ENCODE data around the gene SLC9A3. TPM values are rescaled to one million over a fixed set of nuclear protein-coding genes. Genes with fewer than 3 reads are reported as not detected.

SLC9A3 gene
- total RNA-seq, 1 donor from 2014 or later: 3.3 TPM

DNA sequence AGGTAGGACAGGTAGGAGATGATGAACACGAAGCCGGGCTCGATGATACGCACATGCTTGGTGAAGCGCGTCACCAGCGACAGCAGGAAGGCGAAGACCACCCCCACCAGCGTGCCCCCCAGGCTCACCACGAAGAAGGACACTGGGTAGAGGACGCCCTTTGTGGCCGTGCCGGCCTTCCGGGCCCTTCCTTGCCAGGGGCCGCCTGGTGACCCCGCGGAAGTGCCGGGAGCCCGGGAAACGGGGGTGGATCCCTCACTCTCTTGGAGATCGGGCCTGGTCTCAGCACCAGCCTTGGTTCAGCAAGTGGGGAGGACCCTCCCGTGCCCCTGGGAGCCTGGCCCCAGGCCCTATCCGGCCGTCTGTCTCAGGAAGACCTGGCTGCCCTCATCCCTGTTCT lies 39.7 kb downstream of the SLC9A3 start:
- no peaks in the 10 kb centered on the region for H3K4me1 Mint-ChIP-seq
- H3K9me3 Mint-ChIP-seq: no peaks in the 10 kb centered on the region
- no peaks in the 10 kb centered on the region for H3K27me3 Mint-ChIP-seq
- H3K36me3 Mint-ChIP-seq (ENCODE audit: low read depth): no peaks in the 10 kb centered on the region
- intact Hi-C loops (cut with micrococcal nuclease): no loop called here
- no peak for DNase-seq
- no peak overlapping the region for H3K27ac Mint-ChIP-seq
- no peak overlapping the region for H3K4me3 Mint-ChIP-seq

DNA sequence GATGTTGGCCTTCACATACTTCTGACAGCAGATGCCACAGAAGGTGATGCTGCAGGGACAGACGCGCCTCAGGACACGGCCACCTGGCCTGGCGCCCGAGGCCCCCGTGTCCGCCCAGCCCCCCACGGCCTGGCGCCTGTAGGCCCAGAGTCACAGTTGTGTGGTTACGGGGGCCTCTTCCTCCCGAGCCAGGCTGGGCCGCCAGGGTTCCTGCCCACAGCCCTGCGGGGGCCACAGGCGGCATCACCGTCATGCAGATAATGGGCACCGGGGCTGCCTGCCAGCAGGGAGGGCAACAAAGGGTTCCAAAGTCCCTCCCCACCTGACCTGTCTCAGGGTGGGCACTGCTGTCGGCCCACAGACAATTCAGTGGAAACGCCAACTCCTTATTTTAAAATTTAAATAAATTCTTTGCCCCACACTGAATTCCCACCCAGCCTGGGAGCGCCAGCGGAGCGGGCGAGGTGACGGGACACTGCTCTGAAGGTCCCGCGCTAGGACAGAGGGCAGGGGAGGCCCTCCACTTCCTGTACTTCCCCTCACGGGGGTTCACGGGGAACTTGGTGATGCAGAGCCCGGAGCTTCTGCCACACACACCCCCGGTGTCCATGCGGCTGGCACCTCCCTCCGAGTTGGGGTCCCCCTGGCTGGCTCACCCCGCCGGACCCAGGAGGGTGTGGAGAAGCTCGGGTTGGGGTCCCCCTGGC lies 40.7 kb downstream of the SLC9A3 start:
- Mint-ChIP-seq H3K27me3 (no peaks in the 10 kb centered on the region), H3K4me3 (no peak overlapping the region), H3K9me3 (no peaks in the 10 kb centered on the region), H3K4me1 (no peaks in the 10 kb centered on the region), H3K36me3 (ENCODE audit: low read depth) (no peaks in the 10 kb centered on the region), H3K27ac (no peak overlapping the region)
- no peak for DNase-seq
- intact Hi-C loops (cut with micrococcal nuclease): no loop called here

GRCh38 chr5:483011-483410 lies 41.2 kb downstream of the SLC9A3 start:
- intact Hi-C loops (cut with micrococcal nuclease): no loop called here
- H3K27me3 Mint-ChIP-seq: no peaks in the 10 kb centered on the region
- no peaks in the 10 kb centered on the region for H3K4me1 Mint-ChIP-seq
- H3K27ac Mint-ChIP-seq: no peak overlapping the region
- DNase-seq: no peak
- no peaks in the 10 kb centered on the region for H3K9me3 Mint-ChIP-seq
- H3K4me3 Mint-ChIP-seq: no peak overlapping the region
- no peaks in the 10 kb centered on the region for H3K36me3 Mint-ChIP-seq (ENCODE audit: low read depth)

- Mint-ChIP-seq H3K36me3 (ENCODE audit: low read depth) (no peaks in the 10 kb centered on the region), H3K9me3 (no peaks in the 10 kb centered on the region), H3K27ac (no peak overlapping the region), H3K4me1 (no peaks in the 10 kb centered on the region), H3K4me3 (no peak overlapping the region), H3K27me3 (no peaks in the 10 kb centered on the region)
- intact Hi-C loops (cut with micrococcal nuclease): no loop called here
- no peak for DNase-seq
Observed at GRCh38 chr5:482506-482905, 41.7 kb downstream of the SLC9A3 start.

DNA sequence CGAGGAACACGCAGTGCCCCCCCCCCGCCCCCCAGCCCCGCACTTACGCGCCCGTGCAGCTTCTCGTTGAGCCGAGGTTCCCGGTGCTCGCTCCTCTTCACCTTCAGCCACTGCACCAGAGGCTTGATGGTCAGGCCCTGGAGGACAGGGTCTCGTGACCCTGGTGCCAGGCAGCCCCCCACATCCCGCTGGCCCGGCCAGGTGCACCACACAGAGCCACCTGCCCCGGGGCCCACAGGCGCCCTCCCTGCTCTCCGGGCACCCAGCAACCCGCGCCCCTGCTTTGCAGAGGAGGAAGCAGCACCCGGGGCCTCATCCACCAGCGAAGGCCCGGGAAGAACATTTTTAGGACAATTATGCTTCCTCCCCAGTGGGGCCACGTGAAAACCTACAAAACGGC lies 42.2 kb downstream of the SLC9A3 start:
- intact Hi-C loops (cut with micrococcal nuclease): no loop called here
- H3K27ac Mint-ChIP-seq: no peak overlapping the region
- no peak for DNase-seq
- no peaks in the 10 kb centered on the region for H3K4me1 Mint-ChIP-seq
- H3K27me3 Mint-ChIP-seq: peaks cover 2% of the 10 kb centered on the region
- H3K9me3 Mint-ChIP-seq: no peaks in the 10 kb centered on the region
- no peaks in the 10 kb centered on the region for H3K36me3 Mint-ChIP-seq (ENCODE audit: low read depth)
- no peak overlapping the region for H3K4me3 Mint-ChIP-seq

- Mint-ChIP-seq H3K4me3 (no peak overlapping the region), H3K9me3 (no peaks in the 10 kb centered on the region), H3K36me3 (ENCODE audit: low read depth) (no peaks in the 10 kb centered on the region), H3K4me1 (no peaks in the 10 kb centered on the region), H3K27me3 (peaks cover 2% of the 10 kb centered on the region), H3K27ac (no peak overlapping the region)
- DNase-seq: no peak
- intact Hi-C loops (cut with micrococcal nuclease): no loop called here
Observed at GRCh38 chr5:481347-481746, 42.9 kb downstream of the SLC9A3 start.

GRCh38 chr5:479566-480319 lies 44.5 kb downstream of the SLC9A3 start:
- Mint-ChIP-seq H3K27me3 (peaks cover 7% of the 10 kb centered on the region), H3K27ac (no peak overlapping the region), H3K9me3 (no peaks in the 10 kb centered on the region), H3K4me3 (no peak overlapping the region), H3K4me1 (peaks cover 2% of the 10 kb centered on the region), H3K36me3 (ENCODE audit: low read depth) (no peaks in the 10 kb centered on the region)
- intact Hi-C loops (cut with micrococcal nuclease): no loop called here
- DNase-seq: no peak

GRCh38 chr5:478982-479535 lies 45.2 kb downstream of the SLC9A3 start:
- Mint-ChIP-seq H3K27me3 (peaks cover 7% of the 10 kb centered on the region), H3K27ac (no peak overlapping the region), H3K9me3 (no peaks in the 10 kb centered on the region), H3K4me3 (no peak overlapping the region), H3K4me1 (peaks cover 2% of the 10 kb centered on the region), H3K36me3 (ENCODE audit: low read depth) (no peaks in the 10 kb centered on the region)
- intact Hi-C loops (cut with micrococcal nuclease): no loop called here
- no peak for DNase-seq

GRCh38 chr5:478369-478981 lies 45.8 kb downstream of the SLC9A3 start:
- Mint-ChIP-seq H3K4me3 (no peak overlapping the region), H3K36me3 (ENCODE audit: low read depth) (peaks cover 2% of the 10 kb centered on the region), H3K4me1 (peaks cover 4% of the 10 kb centered on the region), H3K27ac (no peak overlapping the region), H3K27me3 (peaks cover 10% of the 10 kb centered on the region), H3K9me3 (no peaks in the 10 kb centered on the region)
- intact Hi-C loops (cut with micrococcal nuclease): no loop called here
- DNase-seq: no peak

DNA sequence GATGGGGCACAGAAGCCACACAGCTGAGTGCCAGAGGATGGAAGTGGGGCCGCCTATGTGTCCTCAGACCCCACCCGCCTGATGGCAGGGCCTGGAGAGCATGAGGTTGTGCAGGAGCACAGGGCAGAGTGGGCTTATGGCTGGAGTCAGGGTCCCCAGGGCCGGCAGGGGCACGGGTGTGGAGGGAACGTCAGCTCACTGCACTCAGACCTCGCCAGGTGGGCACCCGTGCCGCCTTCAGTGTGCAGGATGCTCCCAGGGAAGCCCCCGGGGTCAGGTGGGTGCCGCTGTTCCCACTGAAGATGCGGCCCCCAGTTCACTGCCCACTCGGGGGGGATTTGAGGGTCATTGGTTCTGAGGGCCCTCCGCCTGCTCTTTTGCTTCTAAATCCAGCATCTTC lies 46.4 kb downstream of the SLC9A3 start:
- Mint-ChIP-seq H3K27me3 (peaks cover 10% of the 10 kb centered on the region), H3K36me3 (ENCODE audit: low read depth) (peaks cover 2% of the 10 kb centered on the region), H3K4me1 (peaks cover 4% of the 10 kb centered on the region), H3K9me3 (no peaks in the 10 kb centered on the region), H3K4me3 (no peak overlapping the region), H3K27ac (no peak overlapping the region)
- intact Hi-C loops (cut with micrococcal nuclease): no loop called here
- DNase-seq: no peak

- H3K27me3 Mint-ChIP-seq: peaks cover 10% of the 10 kb centered on the region
- peaks cover 4% of the 10 kb centered on the region for H3K4me1 Mint-ChIP-seq
- H3K4me3 Mint-ChIP-seq: no peak overlapping the region
- no peaks in the 10 kb centered on the region for H3K9me3 Mint-ChIP-seq
- no peak for DNase-seq
- H3K36me3 Mint-ChIP-seq (ENCODE audit: low read depth): peaks cover 2% of the 10 kb centered on the region
- intact Hi-C loops (cut with micrococcal nuclease): no loop called here
- no peak overlapping the region for H3K27ac Mint-ChIP-seq
Observed at GRCh38 chr5:477247-477646, 47.0 kb downstream of the SLC9A3 start.

DNA sequence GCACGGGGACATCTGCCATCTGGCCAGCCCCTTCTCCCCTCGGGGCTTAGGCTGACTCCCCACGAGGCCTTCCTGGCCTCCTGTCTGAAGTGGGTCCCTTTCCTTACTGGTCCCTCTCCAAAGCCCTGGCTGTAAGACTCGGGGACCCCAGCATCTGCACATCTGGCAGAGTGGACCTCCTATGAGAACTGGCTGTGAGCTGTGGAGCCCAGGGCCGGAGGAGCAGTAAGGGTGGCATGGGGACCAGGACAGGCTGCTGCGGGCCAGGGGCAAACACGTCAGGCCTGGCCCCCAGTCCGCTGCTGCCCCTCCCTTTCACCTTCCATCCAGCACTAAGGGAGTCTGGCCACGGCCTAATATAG lies 47.5 kb downstream of the SLC9A3 start:
- H3K4me1 Mint-ChIP-seq: peaks cover 6% of the 10 kb centered on the region
- no peak overlapping the region for H3K27ac Mint-ChIP-seq
- H3K36me3 Mint-ChIP-seq (ENCODE audit: low read depth): peaks cover 5% of the 10 kb centered on the region
- DNase-seq: no peak
- no peaks in the 10 kb centered on the region for H3K9me3 Mint-ChIP-seq
- no peak overlapping the region for H3K4me3 Mint-ChIP-seq
- intact Hi-C loops (cut with micrococcal nuclease): no loop called here
- peaks cover 10% of the 10 kb centered on the region for H3K27me3 Mint-ChIP-seq

DNA sequence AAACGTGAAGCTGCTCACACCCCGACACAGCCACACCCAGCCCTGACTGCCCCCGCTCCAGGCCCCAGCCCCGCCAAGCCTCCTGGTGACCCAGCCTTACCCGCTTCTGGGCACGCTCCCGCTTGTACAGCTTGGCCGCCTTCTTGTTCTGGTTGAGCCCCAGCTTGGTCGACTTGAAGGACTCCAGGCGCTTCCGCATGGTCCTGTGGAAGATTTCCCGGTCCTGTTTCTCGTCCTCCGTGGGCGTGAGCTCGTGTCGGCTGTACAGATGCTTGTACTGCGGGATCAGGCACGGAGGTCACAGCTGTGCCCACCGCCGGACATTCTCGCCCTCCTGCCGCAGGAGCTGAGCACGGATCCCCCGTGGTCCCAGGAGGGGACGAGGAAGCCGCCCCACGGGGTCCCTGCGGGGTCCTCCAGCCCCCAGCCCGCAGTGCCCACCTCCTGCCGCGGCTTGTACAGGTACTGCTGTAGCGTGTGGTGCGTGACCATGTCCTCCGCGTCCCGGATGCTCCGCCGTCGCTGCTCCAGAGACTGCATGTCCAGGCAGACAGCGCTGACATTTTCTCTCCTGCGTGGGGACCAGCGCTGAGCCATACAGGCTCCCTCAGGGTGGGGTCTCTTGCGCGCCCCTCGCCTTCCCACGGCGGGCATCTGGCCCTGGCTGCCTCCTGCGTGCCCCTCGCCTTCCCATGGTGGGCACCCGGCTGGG lies 48.0 kb downstream of the SLC9A3 start:
- DNase-seq: no peak
- Mint-ChIP-seq H3K4me3 (no peak overlapping the region), H3K4me1 (peaks cover 11% of the 10 kb centered on the region), H3K36me3 (ENCODE audit: low read depth) (peaks cover 10% of the 10 kb centered on the region), H3K9me3 (no peaks in the 10 kb centered on the region), H3K27ac (no peak overlapping the region), H3K27me3 (peaks cover 10% of the 10 kb centered on the region)
- intact Hi-C loops (cut with micrococcal nuclease): no loop called here

GRCh38 chr5:475704-476101 lies 48.5 kb downstream of the SLC9A3 start:
- Mint-ChIP-seq H3K4me1 (peaks cover 14% of the 10 kb centered on the region), H3K27me3 (peaks cover 10% of the 10 kb centered on the region), H3K4me3 (peak overlapping the region; percentile 61), H3K36me3 (ENCODE audit: low read depth) (peaks cover 13% of the 10 kb centered on the region), H3K27ac (no peak overlapping the region), H3K9me3 (no peaks in the 10 kb centered on the region)
- DNase-seq: no peak
- intact Hi-C loops (cut with micrococcal nuclease): no loop called here
